ENCODE measurements around the gene TOX2.
A peak's percentile ranks its signal among the peaks of the same experiment; 100 is the strongest.

The TOX2 gene

DNA sequence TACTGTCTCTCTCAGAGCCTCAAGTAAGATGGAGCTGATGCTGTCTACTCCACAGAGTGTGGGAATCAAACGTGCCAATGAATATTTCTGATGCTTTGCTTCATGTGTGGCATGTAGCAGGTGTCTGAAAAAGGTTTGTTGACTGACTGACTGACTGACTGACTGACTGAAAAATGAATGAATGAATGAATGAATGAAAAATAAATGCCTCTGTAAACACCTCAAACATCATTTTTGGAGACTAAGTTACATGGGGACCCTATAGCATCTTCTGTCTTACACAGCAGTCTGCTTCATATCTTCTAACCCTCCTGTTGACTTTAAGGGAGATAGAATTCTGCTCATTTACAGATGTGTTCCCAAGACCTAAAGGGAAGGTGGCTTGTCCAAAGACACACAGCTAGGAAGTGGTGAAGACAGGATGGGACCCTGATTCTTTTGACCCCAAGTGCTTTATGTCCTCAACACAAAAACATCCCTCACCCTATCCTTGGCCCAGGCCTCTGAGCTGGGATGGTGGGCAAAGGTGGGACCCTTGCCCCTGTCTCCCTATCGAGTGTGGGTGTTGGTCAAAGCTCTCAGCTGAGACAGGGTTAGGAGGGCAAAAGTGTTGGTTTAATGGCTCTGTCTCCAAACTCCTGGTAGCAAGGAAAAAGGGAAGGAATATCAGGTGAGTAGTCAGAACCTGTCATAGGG, 104.4 kb downstream of the TOX2 start:
- DNase-seq (no peak), ATAC-seq (no peak)

DNA sequence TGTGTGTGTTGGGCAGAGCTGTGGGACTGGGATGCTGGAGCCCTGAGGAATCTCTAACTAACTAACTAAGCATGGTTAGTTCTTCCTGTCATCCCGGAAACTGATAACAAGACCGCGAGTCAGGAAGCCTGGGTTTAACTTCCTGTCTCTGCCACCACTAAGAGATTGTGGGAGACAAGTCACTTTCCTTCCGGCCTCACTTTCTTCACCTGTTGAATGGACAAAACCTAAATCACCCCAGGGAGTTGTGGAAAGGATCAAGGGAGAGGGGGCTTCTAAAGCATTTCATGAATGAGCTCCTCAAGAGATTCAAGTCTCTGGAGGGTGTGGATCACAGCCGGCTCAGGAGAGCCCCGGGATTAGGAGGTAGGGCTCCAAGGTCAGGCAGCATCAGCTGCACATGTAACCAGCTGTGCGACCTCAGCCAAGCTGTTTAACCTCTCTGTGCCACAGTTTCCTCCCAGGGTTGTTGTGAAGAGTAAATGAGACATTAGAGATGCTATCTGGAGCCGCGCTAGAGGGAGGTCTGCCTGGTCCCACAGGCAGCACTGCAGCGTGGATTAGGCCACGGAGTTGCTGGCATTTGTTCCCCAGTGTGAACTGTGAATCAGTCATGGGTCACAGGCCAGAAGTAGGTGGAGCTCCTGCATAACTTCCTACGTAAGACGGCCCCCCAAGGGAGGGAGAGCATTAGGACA, 105.1 kb downstream of the TOX2 start:
- DNase-seq (peak; percentile 36), ATAC-seq (peak; percentile 66)

DNA sequence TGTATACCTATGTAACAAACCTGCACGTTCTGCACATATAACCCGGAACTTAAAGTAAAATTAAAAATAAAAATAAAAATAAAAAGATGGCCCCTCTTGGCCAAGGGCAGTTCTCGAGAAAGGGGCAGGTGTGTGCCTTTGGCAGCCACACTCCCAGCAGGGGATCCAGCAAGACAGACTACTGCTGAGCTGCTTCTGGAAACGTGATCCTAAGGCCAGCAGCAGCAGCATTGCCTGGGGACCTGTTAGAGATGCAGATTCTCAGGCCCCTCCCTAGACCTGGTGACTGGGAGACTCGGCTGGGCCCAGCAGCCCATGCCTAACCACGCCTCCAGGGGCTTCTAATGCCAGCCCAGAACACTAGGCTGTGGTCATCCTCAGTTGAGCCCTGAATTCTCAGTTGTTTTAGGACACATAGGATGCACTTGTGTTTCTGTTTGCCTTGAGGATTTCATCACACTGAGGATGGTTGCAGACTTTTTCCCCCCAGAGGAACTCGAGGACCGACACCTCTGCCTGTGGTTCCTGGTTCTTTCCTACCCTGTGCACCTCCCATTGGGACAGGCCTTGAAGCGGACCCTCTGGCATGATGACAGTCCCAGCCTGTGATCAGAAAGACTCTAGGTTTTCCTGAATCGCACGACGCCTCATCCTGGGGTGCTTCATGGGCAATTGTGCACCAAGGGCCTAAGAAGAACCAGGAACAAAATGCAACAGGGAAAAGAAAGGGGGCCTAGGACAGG, 105.9 kb downstream of the TOX2 start:
- DNase-seq (no peak), ATAC-seq (no peak)

DNA sequence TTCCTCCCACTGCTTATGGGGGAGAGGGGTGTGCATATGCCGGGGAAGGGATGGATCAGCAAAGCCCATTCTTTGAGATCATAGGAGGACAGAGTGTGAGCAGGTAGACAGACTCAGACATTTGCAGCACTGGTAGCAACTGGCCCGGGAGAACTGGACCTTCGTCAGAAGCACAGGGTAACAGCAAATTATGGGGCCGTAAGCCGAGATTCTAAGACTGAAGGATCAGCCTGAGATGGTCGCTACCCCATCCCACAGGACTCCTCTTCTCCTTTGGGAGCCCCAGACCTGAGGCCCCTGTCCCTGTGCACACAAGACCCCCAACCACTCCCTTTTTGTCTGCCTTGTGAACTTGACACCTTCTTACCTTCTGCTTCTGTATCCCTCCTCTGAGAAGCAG, 106.5 kb downstream of the TOX2 start:
- ATAC-seq: no peak

DNA sequence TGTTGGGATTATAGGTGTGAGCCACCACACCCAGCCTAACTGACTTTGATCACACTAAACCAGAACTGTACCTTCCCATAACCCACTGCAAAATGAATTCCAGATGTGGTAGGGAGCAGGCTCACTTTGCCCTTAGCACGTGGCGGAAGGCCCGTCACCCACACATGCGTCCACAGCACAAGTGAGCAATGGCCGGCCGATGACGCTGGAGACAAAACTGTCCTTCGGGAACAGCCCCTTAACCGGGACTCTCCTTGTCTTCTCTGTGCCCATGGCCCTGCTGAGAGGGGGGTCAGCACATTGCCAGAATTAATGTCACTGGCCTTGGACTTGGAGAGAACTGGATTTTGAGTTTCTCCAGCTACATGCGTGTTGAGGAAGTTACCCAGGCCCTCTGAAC, 107.2 kb downstream of the TOX2 start:
- ATAC-seq (no peak), DNase-seq (no peak)

More for the DNA sequence above, 106.5 kb downstream of the TOX2 start:
- DNase-seq: no peak

DNA sequence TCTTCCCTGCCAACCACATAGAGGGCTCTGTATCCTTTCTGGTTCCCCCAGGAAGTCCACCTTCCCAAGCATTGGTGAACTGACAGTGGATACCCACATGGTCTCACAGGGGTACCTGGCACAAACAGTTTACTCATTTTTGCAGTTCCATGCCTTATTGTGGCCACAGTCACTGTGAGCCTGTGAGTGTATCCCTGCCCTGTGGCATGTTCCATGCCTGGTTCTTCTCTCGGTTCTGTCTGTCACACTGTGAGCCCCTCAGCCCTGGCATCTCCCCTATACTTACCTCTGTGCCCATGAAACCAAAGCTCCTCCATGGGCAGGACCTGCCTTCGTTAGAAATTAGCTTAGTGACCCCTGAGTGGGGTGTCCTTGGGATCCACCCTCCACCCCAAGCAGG, 107.8 kb downstream of the TOX2 start:
- peak; percentile 38 for ATAC-seq
- DNase-seq: no peak

DNA sequence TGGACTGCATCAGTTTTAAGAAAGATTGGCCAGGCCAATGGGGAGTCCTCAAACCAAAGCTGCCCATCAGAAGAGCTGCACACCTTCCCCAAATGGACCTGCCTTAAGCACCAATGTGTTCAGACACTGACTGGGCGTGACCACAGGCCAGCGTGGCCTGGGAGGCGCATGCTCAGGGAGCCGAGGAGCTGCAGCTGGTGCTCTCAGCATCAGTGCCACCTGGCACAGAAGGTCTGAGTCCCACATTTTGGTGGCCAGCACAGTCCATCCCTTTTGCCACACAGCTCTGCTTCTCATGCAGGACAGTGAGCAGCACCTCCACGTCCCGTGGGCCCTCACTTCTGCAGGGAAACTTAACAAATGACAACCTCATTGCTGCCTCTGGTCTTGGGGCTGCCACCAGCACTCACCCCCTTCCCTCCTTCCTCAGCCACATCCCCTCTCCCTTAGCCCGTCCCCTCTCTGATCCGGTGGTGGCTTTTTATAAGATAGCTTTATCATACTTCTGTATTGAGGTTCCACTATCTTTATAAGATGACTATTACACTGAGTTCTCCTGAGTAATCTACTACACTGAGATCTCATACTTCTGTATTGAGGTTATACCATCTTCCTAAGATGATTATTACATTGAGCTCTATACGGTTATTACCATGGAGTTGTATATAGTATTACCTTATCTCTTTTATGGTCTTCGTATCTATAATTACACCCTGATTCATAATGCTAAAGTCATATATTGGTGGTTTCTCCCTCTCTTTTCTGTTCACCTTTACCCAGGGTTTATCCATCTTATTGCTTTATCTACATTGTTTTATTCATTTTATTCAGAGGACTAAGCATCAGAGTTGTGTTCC, 109.1 kb downstream of the TOX2 start:
- DNase-seq (no peak), ATAC-seq (no peak)

DNA sequence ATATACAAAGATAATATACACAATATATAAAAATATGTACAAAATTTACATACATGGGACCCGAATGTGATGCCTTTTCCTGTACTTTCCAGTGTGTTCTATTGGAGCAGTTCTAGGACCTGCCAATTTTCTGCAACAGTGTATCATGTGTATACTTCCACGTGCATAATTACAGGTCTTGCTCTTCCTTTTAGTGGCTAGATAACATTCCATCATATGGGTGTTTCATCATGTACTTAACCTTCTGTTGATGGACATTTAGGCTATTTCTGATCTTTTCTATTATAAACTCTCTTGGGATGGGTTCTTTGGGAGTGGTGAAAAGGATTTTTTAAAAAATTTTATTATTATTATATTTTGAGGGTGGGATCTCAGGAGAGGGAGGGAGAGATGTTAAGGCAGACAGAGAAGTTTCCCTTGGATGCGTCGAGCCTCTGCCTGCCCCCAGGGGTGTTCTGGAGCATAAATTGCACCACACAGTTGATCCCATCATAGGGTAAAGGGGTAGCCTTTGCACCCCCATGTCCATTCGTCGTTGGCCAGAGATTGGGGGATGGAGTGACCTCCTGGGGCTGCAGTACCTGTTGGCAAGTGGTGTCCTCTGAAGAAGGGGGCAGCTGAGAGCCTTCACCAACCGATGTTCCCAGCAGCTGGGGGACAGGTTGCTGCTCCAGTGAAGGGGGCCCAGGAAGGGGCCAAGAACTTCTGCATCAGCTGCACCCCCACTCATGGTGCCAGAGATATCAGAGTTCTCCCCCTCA, 110.3 kb downstream of the TOX2 start:
- DNase-seq: no peak
- ATAC-seq: no peak

DNA sequence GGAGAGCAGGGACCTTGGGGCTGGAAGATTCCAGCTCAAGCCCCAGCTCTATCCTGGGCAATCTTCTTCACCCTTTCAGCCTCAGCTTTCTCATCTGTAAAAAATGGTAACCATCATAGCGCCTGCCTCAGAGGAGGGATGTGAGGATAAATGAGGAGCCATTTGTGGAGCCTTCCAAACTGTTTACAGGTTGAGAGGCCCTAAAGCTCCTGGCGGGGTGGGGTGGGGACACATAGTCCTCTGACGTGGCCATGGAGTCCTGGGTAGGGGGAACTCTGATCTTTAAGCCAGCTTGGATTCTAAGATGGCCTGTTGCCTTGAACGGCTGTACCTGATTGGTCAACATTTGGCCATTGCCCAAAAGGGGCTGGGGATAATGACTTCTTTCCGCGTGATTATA, 111.1 kb downstream of the TOX2 start:
- peak; percentile 1 for DNase-seq

DNA sequence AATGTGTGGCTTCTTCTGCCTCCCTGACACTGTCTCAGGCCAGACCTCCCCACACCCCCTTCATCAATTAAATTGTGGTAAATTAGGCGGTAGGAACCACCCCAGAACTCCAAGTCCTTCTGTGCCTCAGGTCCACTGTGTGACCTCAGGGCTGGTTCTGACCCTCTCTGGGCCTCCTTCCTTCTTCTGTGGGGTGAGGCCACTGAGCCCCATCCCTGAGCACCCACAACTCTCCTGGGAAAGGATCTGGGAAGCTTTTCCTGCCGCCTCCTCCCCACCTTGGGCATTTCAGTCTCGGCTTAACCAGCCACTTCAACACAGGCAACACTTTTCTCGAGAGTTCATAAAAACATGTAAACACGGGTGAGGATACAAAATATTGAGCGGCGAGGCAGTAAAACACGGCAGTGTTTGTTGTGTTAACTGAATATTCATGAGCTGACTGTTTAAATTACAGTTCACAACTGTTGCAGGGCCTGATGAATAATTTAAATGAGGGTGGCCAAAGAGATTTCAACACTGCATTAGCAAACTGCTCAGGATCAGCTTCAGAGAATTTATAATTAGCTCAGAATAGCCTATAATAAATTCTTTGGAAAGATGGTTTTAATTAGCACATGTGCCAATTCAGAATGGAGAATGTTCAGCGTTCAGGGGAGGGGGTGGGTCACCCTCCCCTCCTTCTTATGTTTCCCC, 112.1 kb downstream of the TOX2 start:
- ATAC-seq (no peak), DNase-seq (peak; percentile 1)

More for the DNA sequence above, 111.1 kb downstream of the TOX2 start:
- ATAC-seq: no peak

DNA sequence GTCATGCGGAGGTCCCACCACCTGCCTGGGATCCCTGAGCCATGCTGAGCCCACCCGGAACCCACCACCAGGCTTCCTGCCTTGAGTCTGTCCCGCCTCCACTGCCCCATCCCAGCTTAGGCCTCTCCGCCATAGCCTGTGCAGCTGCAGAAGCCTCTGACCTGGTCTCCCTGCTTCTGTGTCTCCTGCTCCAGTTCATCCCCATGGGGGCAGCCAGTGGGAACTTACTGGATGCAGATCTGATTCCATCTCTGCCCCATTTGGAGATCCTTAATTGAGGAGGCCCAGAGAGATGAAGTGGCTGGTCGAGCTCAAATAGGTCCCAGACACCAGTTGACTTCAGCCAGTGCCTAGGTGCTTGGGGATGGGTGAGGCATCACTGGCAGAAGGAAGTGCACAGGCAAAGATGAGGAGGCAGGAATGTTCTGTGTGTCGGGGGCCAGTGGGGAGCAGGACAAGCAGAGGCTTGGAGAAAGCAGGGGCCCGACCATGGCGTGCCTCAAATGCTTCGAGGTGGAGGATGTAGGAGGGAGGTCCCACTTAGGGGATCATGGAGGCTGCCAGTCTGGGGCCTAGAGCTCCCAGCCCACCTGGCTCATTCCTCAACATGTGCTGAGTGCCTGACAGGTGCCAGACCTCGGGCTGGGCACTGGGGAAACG, 112.8 kb downstream of the TOX2 start:
- DNase-seq: peak; percentile 1
- no peak for ATAC-seq

DNA sequence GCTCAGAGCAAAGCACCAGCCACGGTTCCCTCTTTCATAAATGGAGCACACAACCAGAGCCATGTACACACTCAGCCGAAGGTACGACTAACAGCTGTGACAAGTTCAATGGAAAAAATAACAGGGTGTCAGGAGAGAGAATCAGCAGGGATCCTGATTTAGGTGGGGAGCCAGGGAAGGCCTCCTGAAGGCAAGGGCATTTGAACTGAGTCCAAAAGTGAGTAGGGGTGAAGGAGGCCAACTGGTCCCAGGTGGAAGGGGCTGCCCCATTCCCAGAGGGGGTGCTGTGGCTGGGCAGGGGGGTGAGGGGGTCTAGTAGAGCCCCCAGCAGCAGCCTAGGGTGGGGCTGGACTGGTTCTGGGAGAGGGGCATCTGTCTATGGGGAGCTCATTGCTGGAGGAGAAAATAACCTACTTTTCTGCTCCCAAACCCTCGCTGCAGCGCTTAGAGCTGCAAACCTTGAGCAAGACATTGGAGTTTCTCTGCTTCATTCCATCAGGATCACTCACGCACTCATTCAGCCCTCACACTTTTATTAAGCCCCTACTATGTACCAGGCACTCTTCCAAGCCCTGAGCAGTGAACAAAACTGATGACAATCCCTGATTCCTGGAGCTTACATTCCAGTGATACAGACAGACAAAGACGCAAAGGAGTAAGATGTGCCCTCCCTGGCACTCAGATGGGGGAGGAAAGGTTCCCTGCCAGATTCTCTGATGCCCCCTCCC, 113.5 kb downstream of the TOX2 start:
- ATAC-seq (no peak), DNase-seq (no peak)

DNA sequence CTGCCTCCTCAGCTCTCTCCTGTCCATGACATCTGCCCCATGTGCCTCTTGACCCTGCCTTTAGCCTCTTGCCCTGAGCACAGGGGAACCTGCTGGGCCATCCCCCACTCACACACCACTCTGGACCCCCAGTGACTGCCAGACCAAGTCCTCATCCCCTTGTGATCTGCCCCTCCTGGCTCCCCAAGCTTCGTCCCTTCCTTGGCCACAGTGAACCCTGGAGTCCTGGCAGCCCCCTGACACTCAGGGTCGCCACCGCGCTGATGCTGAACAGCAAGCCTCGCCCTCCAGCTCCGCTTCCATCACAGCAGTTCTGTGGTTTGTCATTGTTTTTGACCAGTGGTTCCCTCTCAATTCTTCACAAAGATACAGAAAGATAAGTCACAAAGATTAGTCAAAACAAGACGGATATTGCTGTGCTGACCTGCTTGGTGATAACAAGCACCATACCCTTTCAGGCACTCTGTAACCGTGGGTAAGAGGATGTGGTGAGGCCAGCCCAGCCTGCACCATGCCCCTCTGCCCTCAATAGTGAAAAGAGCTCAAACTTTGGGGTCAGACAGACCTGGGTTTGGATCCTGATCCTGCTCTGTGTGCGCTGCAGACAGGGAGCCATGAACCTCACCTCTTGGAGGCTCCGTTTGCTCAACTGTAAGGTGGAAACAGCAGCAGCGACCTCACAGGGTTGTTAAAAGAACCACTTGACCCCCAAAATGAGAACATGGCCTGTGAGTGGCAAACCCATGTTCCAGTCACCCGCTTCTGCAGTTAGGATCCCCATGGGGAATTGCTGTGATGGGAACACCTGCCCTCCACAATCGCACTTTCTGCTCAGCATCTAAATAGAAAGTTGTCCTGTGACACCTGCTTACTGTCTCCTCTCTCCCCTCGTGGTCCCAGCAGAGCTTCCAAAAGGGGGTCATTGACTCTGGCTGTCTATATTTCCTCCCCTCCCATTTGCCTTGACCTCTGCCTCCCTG, 114.5 kb downstream of the TOX2 start:
- DNase-seq (peak; percentile 30), ATAC-seq (peak; percentile 85)

DNA sequence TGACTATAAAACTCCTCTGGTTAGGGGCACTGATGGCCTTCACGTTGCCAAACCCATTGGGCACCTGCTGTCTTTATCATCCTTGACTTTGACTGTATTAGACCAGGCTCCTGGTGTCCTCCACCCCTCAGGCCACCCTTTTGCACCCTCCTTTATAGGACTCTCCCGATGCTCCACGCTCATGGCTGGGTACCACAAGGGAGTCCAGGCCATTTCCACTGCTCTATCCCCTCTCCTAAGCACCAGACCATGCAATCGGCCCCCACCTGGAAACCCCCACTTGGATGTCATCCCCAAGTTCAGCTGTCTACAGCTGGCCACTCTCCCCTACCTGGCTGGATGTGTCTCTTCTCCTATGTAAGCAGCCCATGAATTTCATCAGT, 115.2 kb downstream of the TOX2 start:
- DNase-seq: no peak
- ATAC-seq: no peak

DNA sequence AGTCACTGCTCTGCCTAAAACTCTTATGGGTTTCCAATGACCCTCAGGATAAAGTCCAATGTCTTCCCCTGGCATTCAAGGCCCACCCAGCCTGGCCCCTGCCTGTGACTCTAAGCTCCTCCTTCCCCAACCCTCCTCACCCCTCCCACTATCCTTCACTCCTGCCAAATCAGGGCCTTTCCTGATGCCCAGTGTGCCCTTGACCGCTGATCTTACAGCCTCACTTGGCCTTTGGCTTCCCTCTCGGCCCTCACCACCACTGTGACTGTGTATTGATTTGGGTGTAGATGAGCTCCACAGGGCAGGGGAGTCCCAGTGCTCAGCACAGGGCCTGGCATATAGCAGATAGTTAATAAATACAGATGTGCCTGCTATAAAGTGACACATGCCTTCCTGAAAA, 115.7 kb downstream of the TOX2 start:
- DNase-seq (no peak), ATAC-seq (no peak)

DNA sequence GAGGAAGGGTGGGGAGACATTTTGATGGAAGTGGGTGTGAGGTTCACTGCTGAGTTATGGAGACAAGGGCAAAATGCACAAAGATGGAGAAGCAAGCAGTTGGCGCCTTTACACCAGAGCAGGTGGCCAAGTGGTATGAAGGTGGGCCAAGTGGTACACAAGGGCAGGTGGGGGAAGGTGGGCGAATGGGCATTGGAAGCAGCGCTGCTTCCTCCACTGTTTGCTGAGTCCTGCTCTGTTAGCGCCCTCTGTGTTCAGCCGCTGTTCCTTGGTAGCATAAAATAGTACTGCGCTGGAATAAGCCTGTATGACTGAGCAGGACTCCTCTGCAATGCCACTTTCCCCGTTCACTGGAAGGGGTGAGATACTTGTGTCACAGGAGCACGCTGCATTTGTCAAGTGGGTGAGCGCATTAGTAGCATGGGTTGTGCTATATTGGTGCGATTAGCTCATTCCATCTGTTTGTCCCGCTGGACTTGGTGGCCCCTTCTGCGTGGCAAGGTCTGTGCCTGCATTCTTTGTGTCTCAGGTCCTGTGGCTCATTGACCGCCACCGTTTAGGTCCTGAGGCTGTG, 116.4 kb downstream of the TOX2 start:
- DNase-seq: no peak
- no peak for ATAC-seq

DNA sequence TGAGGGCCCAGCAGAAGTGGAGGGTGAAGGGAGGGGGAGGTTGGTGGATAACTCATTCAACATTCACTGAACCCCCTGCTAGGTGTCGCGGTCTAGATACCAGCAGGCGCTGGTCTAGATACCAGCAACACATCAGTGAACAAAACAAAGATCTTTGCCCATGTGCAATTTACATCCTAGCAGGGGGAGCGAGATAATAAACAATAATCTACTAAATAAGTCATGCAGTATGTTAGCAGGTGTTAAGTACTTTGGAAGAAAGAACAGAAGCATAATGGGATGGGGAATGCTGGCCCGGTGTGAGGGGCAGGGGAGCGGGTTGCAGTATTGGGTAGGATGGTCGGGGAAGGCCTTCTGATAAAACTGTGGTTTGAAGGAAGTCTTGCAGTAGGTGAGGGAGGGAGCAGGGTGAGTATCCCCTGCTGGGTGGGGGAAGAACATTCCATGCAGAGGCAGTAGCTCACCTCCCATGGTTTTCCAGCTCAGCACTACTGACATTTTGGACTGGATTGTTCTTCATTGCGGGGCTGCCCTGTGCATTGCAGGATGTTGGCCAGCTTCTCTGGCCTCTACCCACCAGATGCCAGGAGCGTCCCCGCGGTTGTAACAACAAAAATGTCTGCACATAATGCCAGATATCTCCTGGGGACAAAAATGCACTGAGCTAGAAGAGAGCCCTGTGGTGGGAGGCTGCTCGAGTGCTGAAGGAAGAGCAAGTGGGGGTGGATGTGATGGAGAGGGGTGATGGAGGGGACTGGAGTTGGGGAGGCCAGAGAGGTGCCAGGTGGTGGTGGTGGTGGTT, 117.3 kb downstream of the TOX2 start:
- no peak for ATAC-seq
- DNase-seq: no peak
